ENCODE data around the gene PROZ. TPM values are rescaled to one million over a fixed set of nuclear protein-coding genes. Genes with fewer than 3 reads are reported as not detected.

The PROZ gene
- total RNA-seq, 5 donors from 2014 or later (not counting 1 experiment from before 2014, with no cell fraction given), result not detected

GRCh38 chr13:113207890-113208420, 49.5 kb downstream of the PROZ start:
- CTCF ChIA-PET, result interaction anchor here in 1 of 2 donors (0.6 kb wide), 1 partner anchor 85 kb away, joined by 3 read pairs; no protein-coding TSS in a partner anchor
- POLR2A ChIA-PET, result no interaction called here
- Mint-ChIP-seq H3K27me3 (no peaks in the 10 kb centered on the region), H3K4me3 (peak overlapping the region; percentile 86 to 92 (median 87)), H3K4me1 (peaks cover 66 to 75% (median 75%) of the 10 kb centered on the region in 3 donors), H3K36me3 (peaks cover 22% of the 10 kb centered on the region), H3K27ac (peak overlapping the region; percentile 77 to 86), H3K9me3 (no peaks in the 10 kb centered on the region)
- Histone ChIP-seq H3K9me3 (no peaks in the 10 kb centered on the region), H3K4me3 (ENCODE audit: control insufficient read depth in 1 of 2, extremely low read depth in 1 of 2, low read length in 1 of 2) (peak overlapping the region; percentile 64 to 84), H3K27ac (ENCODE audit: low read length) (peak overlapping the region; percentile 96), H3K4me1 (ENCODE audit: control insufficient read depth in 1 of 2, extremely low read depth in 1 of 2, insufficient read depth in 2 of 2, low read length in 2 of 2) (peaks cover 30 to 56% of the 10 kb centered on the region in 2 experiments), H3K36me3 (ENCODE audit: control insufficient read depth in 2 of 2, extremely low read depth in 1 of 2, insufficient read depth in 1 of 2, low read length in 1 of 2) (peaks cover 0 to 47% of the 10 kb centered on the region in 2 donors), H3K27me3 (replicated peaks in 1 of 2; ENCODE audit: control insufficient read depth in 2 of 2, extremely low read depth in 1 of 2, insufficient read depth in 2 of 2, low read length in 1 of 2) (no peaks in the 10 kb centered on the region)
- DNase-seq (peak in 3 of 35 experiments; percentile 5 to 42 (median 18)), ATAC-seq (replicated peaks in 1 of 4) (peak in 1 of 4 experiments; percentile 4)
- WGBS (ENCODE audit: insufficient coverage), result under 1% methylated on average over 44 of the region's 44 CpGs

- DNase-seq (peak; percentile 78 to 95 (median 87)), ATAC-seq (replicated peaks in 1 of 4) (peak; percentile 72 to 77 (median 73))
- CTCF ChIA-PET, result no interaction called here
- peak within 1 kb of the TSS; percentile 77 to 86 for H3K27ac Mint-ChIP-seq
- peak within 1 kb of the TSS; percentile 96 for H3K27ac ChIP-seq (ENCODE audit: low read length)
- no peaks in the 10 kb centered on the region for H3K27me3 Mint-ChIP-seq
- peak within 1 kb of the TSS; percentile 64 to 84 for H3K4me3 ChIP-seq (ENCODE audit: control insufficient read depth in 1 of 2, extremely low read depth in 1 of 2, low read length in 1 of 2)
- peaks cover 0 to 45% of the 10 kb centered on the region in 2 donors for H3K36me3 ChIP-seq (ENCODE audit: control insufficient read depth in 2 of 2, extremely low read depth in 1 of 2, insufficient read depth in 1 of 2, low read length in 1 of 2)
- peaks cover 22% of the 10 kb centered on the region for H3K36me3 Mint-ChIP-seq
- no peaks in the 10 kb centered on the region for H3K27me3 ChIP-seq (replicated peaks in 1 of 2; ENCODE audit: control insufficient read depth in 2 of 2, extremely low read depth in 1 of 2, insufficient read depth in 2 of 2, low read length in 1 of 2)
- H3K4me1 Mint-ChIP-seq, result peaks cover 66 to 68% (median 68%) of the 10 kb centered on the region in 3 donors
- H3K4me1 ChIP-seq (ENCODE audit: control insufficient read depth in 1 of 2, extremely low read depth in 1 of 2, insufficient read depth in 2 of 2, low read length in 2 of 2), result peaks cover 36 to 53% of the 10 kb centered on the region in 2 experiments
- H3K9me3 Mint-ChIP-seq, result no peaks in the 10 kb centered on the region
- H3K9me3 ChIP-seq, result no peaks in the 10 kb centered on the region
- WGBS (ENCODE audit: insufficient coverage), result under 1% methylated on average over 96 of the region's 103 CpGs
- H3K4me3 Mint-ChIP-seq, result peak within 1 kb of the TSS; percentile 86 to 92 (median 87)
- POLR2A ChIA-PET, result no interaction called here
These were observed 50.2 kb downstream of the PROZ start, which contains the start of gene PCID2 for GRCh38 chr13:113208421-113209335. Gene PCID2, minus strand, starts transcription at chr13:113208669. Its CDS starts 35 bp downstream, at chr13:113208634.

GRCh38 chr13:113209336-113209758, 50.9 kb downstream of the PROZ start, which contains the start of gene CUL4A:
Gene CUL4A, plus strand, starts transcription at chr13:113209613. Its CDS starts 15 bp downstream, at chr13:113209628.
- H3K4me3 ChIP-seq (ENCODE audit: control insufficient read depth in 1 of 2, extremely low read depth in 1 of 2, low read length in 1 of 2), result peak within 1 kb of the TSS; percentile 64 to 84
- H3K27ac ChIP-seq (ENCODE audit: low read length), result peak within 1 kb of the TSS; percentile 96
- DNase-seq, result peak; percentile 27 to 85 (median 58)
- H3K36me3 ChIP-seq (ENCODE audit: control insufficient read depth in 2 of 2, extremely low read depth in 1 of 2, insufficient read depth in 1 of 2, low read length in 1 of 2), result peaks cover 0 to 40% of the 10 kb centered on the region in 2 donors
- Mint-ChIP-seq H3K9me3 (no peaks in the 10 kb centered on the region), H3K4me3 (peak within 1 kb of the TSS; percentile 86 to 92 (median 87)), H3K27ac (peak within 1 kb of the TSS; percentile 79), H3K4me1 (peaks cover 63 to 66% (median 63%) of the 10 kb centered on the region in 3 donors), H3K36me3 (peaks cover 22% of the 10 kb centered on the region), H3K27me3 (no peaks in the 10 kb centered on the region)
- peak; percentile 62 to 72 (median 68) for ATAC-seq (replicated peaks in 1 of 4)
- H3K4me1 ChIP-seq (ENCODE audit: control insufficient read depth in 1 of 2, extremely low read depth in 1 of 2, insufficient read depth in 2 of 2, low read length in 2 of 2), result peaks cover 37 to 47% of the 10 kb centered on the region in 2 experiments
- no peaks in the 10 kb centered on the region for H3K27me3 ChIP-seq (replicated peaks in 1 of 2; ENCODE audit: control insufficient read depth in 2 of 2, extremely low read depth in 1 of 2, insufficient read depth in 2 of 2, low read length in 1 of 2)
- POLR2A ChIA-PET, result no interaction called here
- under 1% methylated on average over 66 of the region's 66 CpGs for WGBS (ENCODE audit: insufficient coverage)
- CTCF ChIA-PET, result interaction anchor here in 1 of 2 donors (0.7 to 1.4 kb wide), 2 partner anchors 49 to 88 kb away, joined by 3 to 4 read pairs; partner anchors contain the start of gene LAMP1
- no peaks in the 10 kb centered on the region for H3K9me3 ChIP-seq

GRCh38 chr13:113209759-113210421, 51.4 kb downstream of the PROZ start:
- peak overlapping the region; percentile 79 for H3K27ac Mint-ChIP-seq
- H3K27me3 Mint-ChIP-seq, result no peaks in the 10 kb centered on the region
- ChIA-PET CTCF (interaction anchor here in 1 of 2 donors (0.7 to 1.4 kb wide), 2 partner anchors 50 to 87 kb away, joined by 3 to 4 read pairs; partner anchors contain the start of gene LAMP1), POLR2A (interaction anchor here in 1 of 2 donors (0.6 to 0.7 kb wide), 2 partner anchors 87 to 284 kb away, joined by 3 read pairs; partner anchors contain the start of gene LAMP1)
- Histone ChIP-seq H3K4me1 (ENCODE audit: control insufficient read depth in 1 of 2, extremely low read depth in 1 of 2, insufficient read depth in 2 of 2, low read length in 2 of 2) (peaks cover 37 to 47% of the 10 kb centered on the region in 2 experiments), H3K4me3 (ENCODE audit: control insufficient read depth in 1 of 2, extremely low read depth in 1 of 2, low read length in 1 of 2) (peak overlapping the region; percentile 49 to 64), H3K9me3 (no peaks in the 10 kb centered on the region), H3K36me3 (ENCODE audit: control insufficient read depth in 2 of 2, extremely low read depth in 1 of 2, insufficient read depth in 1 of 2, low read length in 1 of 2) (peaks cover 0 to 39% of the 10 kb centered on the region in 2 donors), H3K27me3 (replicated peaks in 1 of 2; ENCODE audit: control insufficient read depth in 2 of 2, extremely low read depth in 1 of 2, insufficient read depth in 2 of 2, low read length in 1 of 2) (no peaks in the 10 kb centered on the region), H3K27ac (ENCODE audit: low read length) (peak overlapping the region; percentile 63)
- H3K9me3 Mint-ChIP-seq, result no peaks in the 10 kb centered on the region
- H3K4me1 Mint-ChIP-seq, result peaks cover 59 to 63% (median 59%) of the 10 kb centered on the region in 3 donors
- WGBS (ENCODE audit: insufficient coverage), result under 1% methylated on average over 59 of the region's 67 CpGs
- ATAC-seq (replicated peaks in 1 of 4), result peak; percentile 60 to 77 (median 65)
- H3K4me3 Mint-ChIP-seq, result peak overlapping the region; percentile 71 to 84 (median 73)
- H3K36me3 Mint-ChIP-seq, result peaks cover 21% of the 10 kb centered on the region
- DNase-seq, result peak; percentile 51 to 87 (median 79)

GRCh38 chr13:113210833-113211232, 52.4 kb downstream of the PROZ start:
- no peak overlapping the region for H3K4me3 ChIP-seq (ENCODE audit: control insufficient read depth in 1 of 2, extremely low read depth in 1 of 2, low read length in 1 of 2)
- Mint-ChIP-seq H3K9me3 (no peaks in the 10 kb centered on the region), H3K36me3 (peaks cover 14% of the 10 kb centered on the region), H3K4me1 (peaks cover 50 to 53% (median 50%) of the 10 kb centered on the region in 3 donors), H3K27ac (peak overlapping the region; percentile 38 to 66), H3K4me3 (peak overlapping the region; percentile 55 to 73 (median 71)), H3K27me3 (no peaks in the 10 kb centered on the region)
- WGBS (ENCODE audit: insufficient coverage), result 100% methylated on average over 1 of the region's 6 CpGs
- peaks cover 0 to 35% of the 10 kb centered on the region in 2 donors for H3K36me3 ChIP-seq (ENCODE audit: control insufficient read depth in 2 of 2, extremely low read depth in 1 of 2, insufficient read depth in 1 of 2, low read length in 1 of 2)
- ChIA-PET POLR2A (no interaction called here), CTCF (interaction anchor here in 1 of 2 donors (0.5 kb wide), 1 partner anchor 63 kb away, joined by 4 read pairs; no protein-coding TSS in a partner anchor)
- H3K27ac ChIP-seq (ENCODE audit: low read length), result no peak overlapping the region
- DNase-seq, result no peak
- no peaks in the 10 kb centered on the region for H3K9me3 ChIP-seq
- ATAC-seq (replicated peaks in 1 of 4), result no peak
- H3K4me1 ChIP-seq (ENCODE audit: control insufficient read depth in 1 of 2, extremely low read depth in 1 of 2, insufficient read depth in 2 of 2, low read length in 2 of 2), result peaks cover 33 to 56% of the 10 kb centered on the region in 2 experiments
- H3K27me3 ChIP-seq (replicated peaks in 1 of 2; ENCODE audit: control insufficient read depth in 2 of 2, extremely low read depth in 1 of 2, insufficient read depth in 2 of 2, low read length in 1 of 2), result no peaks in the 10 kb centered on the region
